GM06990 (cell line): ENCODE measurements around the gene KCNT1.

ENCODE experiments used
- DNase-seq: peaks from one replicate; pipeline ENCODE4 v3.0.0-alpha.2; 2011; ENCODE audit not compliant: insufficient read length; ENCODE audit errors: extremely low read depth
- H3K27me3 ChIP-seq: replicated peaks from 2 replicates; pipeline ENCODE4 v1.6.0; 2011; ENCODE audit warnings: low read length; ENCODE audit not compliant: control insufficient read depth, insufficient read depth
- H3K36me3 ChIP-seq: 2 replicates; pipeline ENCODE4 v1.5.1; 2011; ENCODE audit warnings: low read length; ENCODE audit not compliant: control insufficient read depth, insufficient read depth
- H3K4me3 ChIP-seq: replicated peaks from 2 replicates; pipeline ENCODE4 v1.5.1; 2011; ENCODE audit warnings: low read depth, mild to moderate bottlenecking, control low read depth, low read length
- TF ChIP-seq, protein P1 (sequence below): IDR thresholded peaks from 2 replicates; pipeline ENCODE4 v1.5.1; 2011; ENCODE audit warnings: low read length, control low read depth, mild to moderate bottlenecking, inconsistent platforms; ENCODE audit not compliant: insufficient read depth, poor library complexity, severe bottlenecking

The KCNT1 gene

DNA sequence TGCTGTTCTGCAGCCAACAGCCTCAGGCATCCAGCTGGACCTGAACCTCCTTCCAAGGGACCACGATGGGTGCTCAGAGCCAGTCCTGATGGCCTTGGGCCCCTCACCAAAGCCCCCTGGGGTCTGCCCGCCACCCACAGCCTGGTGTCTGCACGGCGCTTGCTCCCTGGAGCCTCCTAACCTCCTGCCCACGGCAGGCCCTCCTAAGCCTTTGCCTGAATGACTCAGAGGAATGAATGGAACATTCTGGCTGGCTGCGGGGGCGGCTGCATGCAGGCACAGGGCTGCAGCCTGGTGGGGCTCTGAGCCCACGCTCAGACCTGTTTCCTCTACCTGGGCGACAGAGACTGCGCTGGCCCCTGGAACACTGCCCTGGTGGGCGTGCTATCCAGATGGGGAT is 9.6 kb upstream of the KCNT1 start:
- Histone ChIP-seq H3K27me3 (no peaks in the 10 kb centered on the region; the same call in none of the 2 replicates), H3K36me3 (no peaks in the 10 kb centered on the region), H3K4me3 (no peak overlapping the region)
- DNase-seq = no peak
- TF ChIP-seq, protein P1, sequence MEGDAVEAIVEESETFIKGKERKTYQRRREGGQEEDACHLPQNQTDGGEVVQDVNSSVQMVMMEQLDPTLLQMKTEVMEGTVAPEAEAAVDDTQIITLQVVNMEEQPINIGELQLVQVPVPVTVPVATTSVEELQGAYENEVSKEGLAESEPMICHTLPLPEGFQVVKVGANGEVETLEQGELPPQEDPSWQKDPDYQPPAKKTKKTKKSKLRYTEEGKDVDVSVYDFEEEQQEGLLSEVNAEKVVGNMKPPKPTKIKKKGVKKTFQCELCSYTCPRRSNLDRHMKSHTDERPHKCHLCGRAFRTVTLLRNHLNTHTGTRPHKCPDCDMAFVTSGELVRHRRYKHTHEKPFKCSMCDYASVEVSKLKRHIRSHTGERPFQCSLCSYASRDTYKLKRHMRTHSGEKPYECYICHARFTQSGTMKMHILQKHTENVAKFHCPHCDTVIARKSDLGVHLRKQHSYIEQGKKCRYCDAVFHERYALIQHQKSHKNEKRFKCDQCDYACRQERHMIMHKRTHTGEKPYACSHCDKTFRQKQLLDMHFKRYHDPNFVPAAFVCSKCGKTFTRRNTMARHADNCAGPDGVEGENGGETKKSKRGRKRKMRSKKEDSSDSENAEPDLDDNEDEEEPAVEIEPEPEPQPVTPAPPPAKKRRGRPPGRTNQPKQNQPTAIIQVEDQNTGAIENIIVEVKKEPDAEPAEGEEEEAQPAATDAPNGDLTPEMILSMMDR = no peak

DNA sequence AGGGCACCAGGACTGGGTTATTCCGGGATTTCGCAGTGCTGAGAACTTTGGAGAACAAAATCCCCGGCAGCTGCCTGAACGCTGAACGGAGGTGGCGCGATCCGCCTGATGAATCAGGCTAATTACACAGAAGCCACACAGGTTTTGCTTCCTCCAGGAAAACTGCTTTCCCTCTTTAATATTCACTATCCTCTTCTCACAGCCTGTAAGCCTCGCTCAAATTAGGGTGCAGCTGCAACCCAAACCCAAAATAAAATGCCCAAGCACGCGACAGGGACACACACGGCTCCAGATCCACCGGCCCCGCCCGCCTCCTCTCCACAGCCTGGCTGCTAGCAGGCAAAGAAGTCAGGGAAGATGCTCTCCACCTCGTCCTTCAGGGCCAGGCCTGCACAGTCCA is 8.7 kb upstream of the KCNT1 start:
- no peak for DNase-seq
- H3K36me3 ChIP-seq = no peaks in the 10 kb centered on the region
- TF ChIP-seq, protein P1 = no peak
- no peak overlapping the region for H3K4me3 ChIP-seq
- no peaks in the 10 kb centered on the region; the same call in none of the 2 replicates for H3K27me3 ChIP-seq

- TF ChIP-seq, protein P1 = no peak
Measured at GRCh38 chr9:135693771-135694170, 8.2 kb upstream of the KCNT1 start.

GRCh38 chr9:135694414-135694813 is 7.6 kb upstream of the KCNT1 start:
- no peak for DNase-seq
- TF ChIP-seq, protein P1 = no peak
- no peak overlapping the region for H3K4me3 ChIP-seq

More at GRCh38 chr9:135693771-135694170, 8.2 kb upstream of the KCNT1 start:
- Histone ChIP-seq H3K36me3 (no peaks in the 10 kb centered on the region), H3K27me3 (no peaks in the 10 kb centered on the region; the same call in none of the 2 replicates), H3K4me3 (no peak overlapping the region)
- DNase-seq = no peak

GRCh38 chr9:135695036-135695435 is 6.9 kb upstream of the KCNT1 start:
- DNase-seq = no peak
- Histone ChIP-seq H3K36me3 (no peaks in the 10 kb centered on the region), H3K27me3 (no peaks in the 10 kb centered on the region; the same call in none of the 2 replicates), H3K4me3 (no peak overlapping the region)
- TF ChIP-seq, protein P1 = no peak

More at GRCh38 chr9:135694414-135694813, 7.6 kb upstream of the KCNT1 start:
- no peaks in the 10 kb centered on the region for H3K36me3 ChIP-seq
- no peaks in the 10 kb centered on the region; the same call in none of the 2 replicates for H3K27me3 ChIP-seq

- H3K36me3 ChIP-seq = no peaks in the 10 kb centered on the region
- no peak overlapping the region for H3K4me3 ChIP-seq
- no peak for DNase-seq
- TF ChIP-seq, protein P1 = no peak
- H3K27me3 ChIP-seq = no peaks in the 10 kb centered on the region; the same call in none of the 2 replicates
Measured at GRCh38 chr9:135695642-135696041, 6.3 kb upstream of the KCNT1 start.
